Trophoblast cell (in vitro differentiated cells and primary cell): ENCODE data around the gene WDR49.

Experiments
- DNase-seq, 2 donors: peaks; one replicate each; pipeline ENCODE4 v3.0.0-alpha.2; 2016
- H2AFZ ChIP-seq: 2 replicates; pipeline ENCODE4 v1.6.1; 2013; ENCODE audit warnings: low read length, moderate library complexity, mild to moderate bottlenecking; ENCODE audit not compliant: insufficient read depth, poor library complexity
- H2AK5ac ChIP-seq: 2 replicates; pipeline ENCODE4 v1.6.1; 2013; ENCODE audit warnings: mild to moderate bottlenecking, low read length
- H2BK120ac ChIP-seq: 2 replicates; pipeline ENCODE4 v1.6.1; 2013; ENCODE audit warnings: low read length, mild to moderate bottlenecking, moderate library complexity; ENCODE audit not compliant: insufficient read depth, poor library complexity
- H2BK12ac ChIP-seq: 2 replicates; pipeline ENCODE4 v1.6.1; 2013; ENCODE audit warnings: mild to moderate bottlenecking, low read length, moderate library complexity
- H2BK5ac ChIP-seq: 2 replicates; pipeline ENCODE4 v1.6.1; 2013; ENCODE audit warnings: low read length, low read depth, moderate library complexity, mild to moderate bottlenecking; ENCODE audit not compliant: poor library complexity
- H3K14ac ChIP-seq: 2 replicates; pipeline ENCODE4 v1.6.1; 2013; ENCODE audit warnings: mild to moderate bottlenecking, low read length
- H3K18ac ChIP-seq: 2 replicates; pipeline ENCODE4 v1.6.1; 2013; ENCODE audit warnings: mild to moderate bottlenecking, low read length
- H3K23ac ChIP-seq: 2 replicates; pipeline ENCODE4 v1.6.1; 2013; ENCODE audit warnings: low read length
- H3K27ac ChIP-seq: 2 replicates; pipeline ENCODE4 v1.5.1; 2013; ENCODE audit warnings: low read depth, mild to moderate bottlenecking, inconsistent platforms, low read length, moderate library complexity
- H3K27me3 ChIP-seq: 2 replicates; pipeline ENCODE4 v1.6.1; 2013; ENCODE audit warnings: inconsistent platforms, mild to moderate bottlenecking, low read length, moderate library complexity; ENCODE audit not compliant: insufficient read depth
- H3K36me3 ChIP-seq, 2 experiments: 1 replicate in 1 of 2; 2 replicates in 1 of 2; pipeline ENCODE4 v1.6.1; 2013; ENCODE audit warnings: low read length in 2 of 2, mild to moderate bottlenecking in 2 of 2, moderate library complexity in 1 of 2; ENCODE audit not compliant: insufficient read depth in 2 of 2, control insufficient read depth in 1 of 2
- H3K4ac ChIP-seq: 2 replicates; pipeline ENCODE4 v1.6.1; 2013; ENCODE audit warnings: low read depth, mild to moderate bottlenecking, low read length, moderate library complexity
- H3K4me1 ChIP-seq, 2 experiments: 1 replicate in 1 of 2; 2 replicates in 1 of 2; pipeline ENCODE4 v1.6.1; 2013; ENCODE audit warnings: low read length in 2 of 2, mild to moderate bottlenecking in 2 of 2, moderate library complexity in 1 of 2; ENCODE audit not compliant: insufficient read depth in 2 of 2, control insufficient read depth in 1 of 2
- H3K4me2 ChIP-seq: 2 replicates; pipeline ENCODE4 v1.6.1; 2013; ENCODE audit warnings: inconsistent platforms, mild to moderate bottlenecking, low read length, moderate library complexity
- H3K4me3 ChIP-seq: 2 replicates; pipeline ENCODE4 v1.5.1; 2013; ENCODE audit warnings: mild to moderate bottlenecking, low read depth, low read length, inconsistent platforms
- H3K79me1 ChIP-seq: one replicate; pipeline ENCODE4 v1.6.1; 2013; ENCODE audit warnings: low read length
- H3K79me2 ChIP-seq: 2 replicates; pipeline ENCODE4 v1.6.1; 2013; ENCODE audit warnings: low read length, mild to moderate bottlenecking; ENCODE audit not compliant: control insufficient read depth, insufficient read depth, poor library complexity
- H3K9ac ChIP-seq: 2 replicates; pipeline ENCODE4 v1.6.1; 2013; ENCODE audit warnings: mild to moderate bottlenecking, low read length
- H3K9me3 ChIP-seq: 2 replicates; pipeline ENCODE4 v1.6.1; 2013; ENCODE audit warnings: low read depth, mild to moderate bottlenecking, control low read depth, inconsistent platforms, low read length; ENCODE audit not compliant: insufficient read depth
- H4K12ac ChIP-seq: 2 replicates; pipeline ENCODE4 v1.6.1; 2013; ENCODE audit warnings: low read depth, mild to moderate bottlenecking, low read length, moderate library complexity
- H4K8ac ChIP-seq: 2 replicates; pipeline ENCODE4 v1.6.1; 2013; ENCODE audit warnings: low read depth, mild to moderate bottlenecking, low read length, moderate library complexity
- H4K91ac ChIP-seq: one replicate; pipeline ENCODE4 v1.6.1; 2013; ENCODE audit warnings: low read depth, mild to moderate bottlenecking, low read length, moderate library complexity
- WGBS: extraction: QIAGEN DNeasy Blood & Tissue Kit; methylation state at CpG from one replicate; pipeline ENCODE4 v1.1.7; 2013; ENCODE audit warnings: missing lambda C conversion rate; ENCODE audit not compliant: insufficient read length, insufficient coverage; ENCODE audit errors: extremely low coverage; 5-methylcytosine and 5-hydroxymethylcytosine counted together

The WDR49 gene

GRCh38 chr3:167666563-167666962 is 12.8 kb upstream of the WDR49 start:
- Histone ChIP-seq H2BK120ac (no peak overlapping the region), H4K91ac (no peak overlapping the region), H2AFZ (no peak overlapping the region), H2AK5ac (no peak overlapping the region), H3K9me3 (no peaks in the 10 kb centered on the region), H3K36me3 (no peaks in the 10 kb centered on the region), H3K27me3 (no peaks in the 10 kb centered on the region), H4K12ac (no peak overlapping the region), H2BK5ac (no peak overlapping the region), H3K4me2 (no peak overlapping the region), H3K79me2 (no peaks in the 10 kb centered on the region), H3K14ac (no peak overlapping the region), H3K9ac (no peak overlapping the region), H3K18ac (no peak overlapping the region), H3K27ac (no peak overlapping the region), H3K4me3 (no peak overlapping the region), H2BK12ac (no peak overlapping the region), H3K4ac (no peak overlapping the region), H3K79me1 (no peaks in the 10 kb centered on the region), H3K23ac (no peak overlapping the region), H4K8ac (no peak overlapping the region), H3K4me1 (no peaks in the 10 kb centered on the region)
- no peak for DNase-seq
- WGBS = no CpG with 5 or more reads among the region's 2 CpGs

GRCh38 chr3:167662919-167663400 is 9.2 kb upstream of the WDR49 start:
- Histone ChIP-seq H3K9me3 (no peaks in the 10 kb centered on the region), H2AK5ac (no peak overlapping the region), H2BK12ac (no peak overlapping the region), H2BK120ac (no peak overlapping the region), H2AFZ (no peak overlapping the region), H3K4ac (no peak overlapping the region), H3K27me3 (no peaks in the 10 kb centered on the region), H3K18ac (no peak overlapping the region), H3K4me2 (no peak overlapping the region), H3K14ac (no peak overlapping the region), H3K4me3 (no peak overlapping the region), H4K8ac (no peak overlapping the region), H3K23ac (no peak overlapping the region), H3K79me2 (no peaks in the 10 kb centered on the region), H3K9ac (no peak overlapping the region), H3K36me3 (no peaks in the 10 kb centered on the region), H4K12ac (no peak overlapping the region), H4K91ac (no peak overlapping the region), H2BK5ac (no peak overlapping the region), H3K4me1 (no peaks in the 10 kb centered on the region), H3K27ac (no peak overlapping the region), H3K79me1 (no peaks in the 10 kb centered on the region)
- no CpG with 5 or more reads among the region's 5 CpGs for WGBS
- no peak for DNase-seq

- no peak overlapping the region for H3K14ac ChIP-seq
- no peak overlapping the region for H4K91ac ChIP-seq
- no peak overlapping the region for H3K27ac ChIP-seq
- WGBS = no CpG with 5 or more reads among the region's 3 CpGs
- no peak overlapping the region for H3K4me2 ChIP-seq
- no peak overlapping the region for H3K4ac ChIP-seq
- no peaks in the 10 kb centered on the region for H3K27me3 ChIP-seq
- no peaks in the 10 kb centered on the region for H3K9me3 ChIP-seq
- no peaks in the 10 kb centered on the region for H3K79me2 ChIP-seq
- H2BK120ac ChIP-seq = no peak overlapping the region
- no peak overlapping the region for H3K4me3 ChIP-seq
- H4K12ac ChIP-seq = no peak overlapping the region
- no peak overlapping the region for H2BK5ac ChIP-seq
- no peak overlapping the region for H3K23ac ChIP-seq
- no peak overlapping the region for H2AFZ ChIP-seq
- no peak overlapping the region for H4K8ac ChIP-seq
- DNase-seq = no peak
- no peaks in the 10 kb centered on the region for H3K79me1 ChIP-seq
- H2AK5ac ChIP-seq = no peak overlapping the region
- H3K9ac ChIP-seq = no peak overlapping the region
- no peak overlapping the region for H2BK12ac ChIP-seq
- no peaks in the 10 kb centered on the region for H3K4me1 ChIP-seq
- no peak overlapping the region for H3K18ac ChIP-seq
- H3K36me3 ChIP-seq = no peaks in the 10 kb centered on the region
Measured at GRCh38 chr3:167657684-167658225, 4.0 kb upstream of the WDR49 start.

GRCh38 chr3:167656821-167657220 is 3.1 kb upstream of the WDR49 start:
- Histone ChIP-seq H2BK5ac (no peak overlapping the region), H3K4me1 (no peaks in the 10 kb centered on the region), H3K9ac (peak overlapping the region; percentile 46), H2BK12ac (no peak overlapping the region), H2BK120ac (no peak overlapping the region), H3K4me3 (no peak overlapping the region), H3K79me1 (no peaks in the 10 kb centered on the region), H4K12ac (no peak overlapping the region), H2AK5ac (no peak overlapping the region), H3K4me2 (no peak overlapping the region), H3K79me2 (no peaks in the 10 kb centered on the region), H3K27ac (no peak overlapping the region), H3K4ac (no peak overlapping the region), H3K36me3 (no peaks in the 10 kb centered on the region), H3K27me3 (no peaks in the 10 kb centered on the region), H2AFZ (no peak overlapping the region), H4K91ac (no peak overlapping the region), H3K23ac (no peak overlapping the region), H3K14ac (no peak overlapping the region), H3K9me3 (no peaks in the 10 kb centered on the region), H4K8ac (no peak overlapping the region), H3K18ac (no peak overlapping the region)
- no CpG with 5 or more reads among the region's 1 CpG for WGBS
- DNase-seq = no peak
